HG02642 (cell line): ENCODE results near the gene MEX3D.
"Not testable (repeated sequence)": the region's sequence is repeated elsewhere in the genome, so short reads cannot be mapped to it uniquely, and the experiment has no call there.

Experiments used
- ATAC-seq: cut with Tn5 transposase; IDR thresholded peaks from one replicate; pipeline ENCODE4 v1.9.1; 2021; ENCODE audit warnings: mild to moderate bottlenecking; ENCODE audit not compliant: unreplicated experiment, poor library complexity

Gene MEX3D

GRCh38 chr19:1551068-1552040, 16.8 kb downstream of the MEX3D start:
- ATAC-seq, result no peak

GRCh38 chr19:1549332-1549945, 18.7 kb downstream of the MEX3D start:
- ATAC-seq, result no peak

- no peak for ATAC-seq
These were observed 27.7 kb downstream of the MEX3D start for GRCh38 chr19:1540365-1540925.

- ATAC-seq, result not testable (repeated sequence)
These were observed 28.4 kb downstream of the MEX3D start for GRCh38 chr19:1539749-1540148.

- no peak for ATAC-seq
These were observed 29.1 kb downstream of the MEX3D start for GRCh38 chr19:1538978-1539377.

- not testable (repeated sequence) for ATAC-seq
These were observed 32.4 kb downstream of the MEX3D start for GRCh38 chr19:1535699-1536098.

GRCh38 chr19:1534972-1535371, 33.2 kb downstream of the MEX3D start:
- ATAC-seq, result no peak

GRCh38 chr19:1533510-1534150, 34.5 kb downstream of the MEX3D start:
- no peak for ATAC-seq

- no peak for ATAC-seq
These were observed 36.1 kb downstream of the MEX3D start for GRCh38 chr19:1532003-1532402.

- ATAC-seq, result no peak
These were observed 36.5 kb downstream of the MEX3D start for GRCh38 chr19:1531587-1531986.

GRCh38 chr19:1530856-1531255, 37.3 kb downstream of the MEX3D start:
- not testable (repeated sequence) for ATAC-seq

GRCh38 chr19:1529430-1529816, 38.7 kb downstream of the MEX3D start:
- ATAC-seq, result no peak

GRCh38 chr19:1528596-1529429, 39.3 kb downstream of the MEX3D start:
- no peak for ATAC-seq

- no peak for ATAC-seq
These were observed 40.3 kb downstream of the MEX3D start for GRCh38 chr19:1527650-1528309.

- ATAC-seq, result no peak
These were observed 41.0 kb downstream of the MEX3D start for GRCh38 chr19:1526979-1527649.

GRCh38 chr19:1526066-1526778, 41.9 kb downstream of the MEX3D start:
- ATAC-seq, result no peak

GRCh38 chr19:1525343-1525742, 42.8 kb downstream of the MEX3D start:
- ATAC-seq, result no peak

- ATAC-seq, result no peak
These were observed 43.2 kb downstream of the MEX3D start for GRCh38 chr19:1524972-1525325.
